ENCODE results near the gene SEC14L3. TPM values are rescaled to one million over a fixed set of nuclear protein-coding genes. Genes with fewer than 3 reads are reported as not detected.
"Not testable (repeated sequence)": the region's sequence is repeated elsewhere in the genome, so short reads cannot be mapped to it uniquely, and the experiment has no call there.

The SEC14L3 gene
- total RNA-seq, 1 donor from 2014 or later = not detected

DNA sequence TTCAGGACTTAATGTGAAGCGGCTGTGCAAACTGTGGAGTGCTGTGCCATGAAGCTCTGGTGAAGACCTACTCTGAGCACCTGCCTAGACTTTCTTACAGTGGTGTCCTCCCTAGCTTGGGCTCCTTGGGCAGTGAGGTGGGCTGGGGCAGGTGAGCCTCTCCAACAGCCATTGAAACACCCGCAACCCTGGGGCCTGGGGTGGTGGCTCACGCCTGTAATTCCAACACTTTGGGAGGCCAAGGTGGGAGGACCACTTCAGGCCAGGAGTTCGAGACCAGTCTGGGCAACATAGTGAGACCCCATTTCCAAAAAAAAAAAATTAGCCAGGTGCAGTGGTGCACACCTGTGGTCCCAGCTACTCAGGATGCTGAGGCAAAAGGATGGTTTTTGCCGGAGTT lies 14.3 kb upstream of the SEC14L3 start:
- DNase-seq (ENCODE audit: low read depth) = no peak

DNA sequence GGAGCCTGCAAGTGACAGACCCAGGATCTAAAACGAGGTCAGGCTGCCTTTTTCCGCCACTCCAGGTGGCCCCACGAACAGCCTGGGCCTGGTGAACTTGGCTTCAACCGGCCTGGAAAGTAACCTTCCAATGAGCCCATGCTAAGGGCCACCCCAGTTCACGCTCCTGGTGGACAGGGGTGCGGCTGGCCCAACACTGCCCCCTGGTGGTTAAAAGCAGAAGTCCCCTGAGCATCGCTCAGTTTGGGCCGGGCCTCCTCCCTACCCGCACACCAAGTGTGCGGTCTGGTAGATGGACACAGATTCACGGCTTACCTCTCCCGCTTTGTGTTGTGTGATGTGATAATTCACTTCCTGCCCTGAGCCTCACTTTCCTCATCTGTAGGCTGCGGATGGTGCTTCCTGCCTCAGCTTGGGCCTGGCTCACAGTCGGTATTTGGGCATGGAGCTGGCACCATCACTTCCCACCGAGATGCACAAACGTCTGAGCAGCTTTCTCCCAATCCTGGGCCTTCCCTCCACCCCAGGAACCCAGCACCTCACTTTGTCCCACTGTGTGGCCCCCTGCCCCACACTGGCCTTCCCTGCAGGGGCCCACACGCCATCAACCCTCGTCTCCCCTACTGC lies 13.7 kb upstream of the SEC14L3 start:
- DNase-seq (ENCODE audit: low read depth) = peak; percentile 13

DNA sequence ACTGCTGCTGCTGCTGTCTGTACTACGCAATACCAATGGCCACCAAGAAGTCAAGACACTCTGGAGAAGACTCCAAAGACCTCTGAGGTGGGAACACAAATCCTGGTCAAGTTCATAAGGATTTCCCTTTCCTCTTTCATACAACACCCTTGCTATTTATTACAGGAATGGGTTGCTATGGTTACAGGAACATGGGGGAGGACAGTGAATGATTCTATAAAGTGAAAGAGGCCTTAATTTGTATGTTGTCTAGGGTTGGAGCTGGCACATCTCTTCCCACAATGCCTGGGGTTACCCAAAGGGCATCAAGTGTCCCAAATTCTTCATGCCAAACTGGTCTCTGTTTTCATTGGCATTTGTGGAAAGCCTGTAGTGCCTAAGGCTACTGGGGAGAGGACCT lies 11.4 kb upstream of the SEC14L3 start:
- peak; percentile 12 for DNase-seq (ENCODE audit: low read depth)

DNA sequence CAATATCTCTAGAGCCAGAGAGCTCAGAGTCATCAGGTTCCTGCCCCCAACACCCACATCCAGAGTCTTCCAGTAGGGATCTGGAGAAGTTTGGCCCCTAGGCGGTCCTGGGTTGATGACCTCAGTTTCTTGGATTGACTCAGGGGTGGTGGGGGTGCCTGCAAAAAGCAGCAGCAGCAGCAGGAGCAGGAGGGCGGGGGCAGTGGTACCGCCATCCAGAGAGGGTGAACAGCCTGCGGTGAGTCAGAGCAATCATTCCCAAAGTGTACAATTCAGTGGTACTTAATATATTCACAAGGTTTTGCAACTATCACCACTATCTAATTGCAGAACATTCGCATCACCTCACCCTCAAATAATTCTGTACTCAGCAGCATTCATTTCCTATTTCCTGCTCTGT lies 9.9 kb upstream of the SEC14L3 start:
- peak; percentile 59 for DNase-seq (ENCODE audit: low read depth)

DNA sequence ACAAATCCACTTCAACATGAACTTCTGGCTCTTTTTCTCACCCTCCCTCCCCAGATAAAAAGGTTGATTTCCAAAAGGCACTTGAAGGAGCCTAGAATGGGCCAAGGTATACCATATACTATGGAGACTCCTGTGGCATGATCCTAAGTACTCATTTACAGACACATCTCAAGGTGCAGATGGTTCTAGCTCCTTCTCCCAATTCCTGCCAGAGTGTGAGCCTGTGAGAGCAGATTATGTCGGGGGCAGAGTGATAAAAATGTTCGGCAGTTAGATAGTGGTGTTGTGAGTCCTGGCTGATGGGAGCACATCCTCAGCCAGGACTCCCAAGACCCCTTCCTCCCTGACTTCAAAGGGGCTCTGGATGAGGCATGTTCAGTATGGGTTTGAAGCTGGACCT lies 8.2 kb upstream of the SEC14L3 start:
- DNase-seq (ENCODE audit: low read depth) = no peak

DNA sequence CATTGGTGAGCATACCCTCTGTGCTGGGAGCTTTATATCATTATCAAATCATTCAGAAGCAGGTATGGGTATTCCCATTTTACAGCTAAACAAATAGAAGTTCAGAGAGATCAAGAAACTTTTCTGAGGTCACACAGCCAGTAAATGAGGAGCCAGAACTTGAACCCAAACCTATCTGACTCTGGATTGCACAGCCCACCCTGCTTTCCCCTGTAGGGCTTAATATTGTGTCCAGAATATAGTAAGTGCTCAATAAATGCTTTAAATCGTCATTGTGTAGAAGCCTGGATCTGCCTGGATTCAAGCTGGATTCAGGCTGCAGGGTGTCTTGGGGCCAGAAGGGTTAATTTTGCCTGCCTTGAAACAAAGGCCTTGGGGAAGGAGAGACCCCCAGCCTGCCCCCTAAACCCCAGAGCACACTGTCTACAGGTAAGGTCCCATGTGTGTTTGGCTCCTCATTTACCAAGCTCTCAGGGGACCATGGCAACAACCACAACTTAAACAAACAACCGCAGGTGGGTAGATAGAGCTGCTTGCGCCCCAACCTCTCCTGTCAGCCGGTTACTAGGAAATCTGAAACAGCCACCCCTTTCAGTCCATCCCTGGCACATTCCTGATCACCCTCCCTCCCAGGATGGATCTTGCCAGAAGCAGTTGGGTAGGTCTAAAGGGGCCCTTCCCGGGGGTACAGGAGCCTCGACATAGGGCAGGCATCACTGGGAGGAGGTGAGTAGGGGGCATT lies 3.0 kb upstream of the SEC14L3 start:
- DNase-seq (ENCODE audit: low read depth) = no peak

DNA sequence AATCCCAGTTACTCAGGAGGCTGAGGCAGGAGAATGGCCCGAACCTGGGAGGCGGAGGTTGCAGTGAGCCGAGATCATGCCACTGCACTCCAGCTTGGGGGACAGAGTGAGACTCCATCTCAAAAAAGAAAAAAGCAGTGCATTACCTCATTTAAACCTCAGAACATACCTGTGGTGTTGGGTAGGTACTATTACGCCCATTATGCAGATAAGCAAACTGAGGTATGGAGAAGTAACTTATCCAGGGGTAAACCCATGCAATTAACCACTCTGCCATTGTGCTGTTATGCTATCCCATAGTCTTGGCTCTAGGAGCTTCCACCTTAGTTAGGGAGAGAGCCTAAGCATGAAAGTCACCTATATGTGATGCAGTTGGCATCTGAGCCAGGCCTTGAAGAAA lies 2.3 kb upstream of the SEC14L3 start:
- DNase-seq (ENCODE audit: low read depth) = no peak

DNA sequence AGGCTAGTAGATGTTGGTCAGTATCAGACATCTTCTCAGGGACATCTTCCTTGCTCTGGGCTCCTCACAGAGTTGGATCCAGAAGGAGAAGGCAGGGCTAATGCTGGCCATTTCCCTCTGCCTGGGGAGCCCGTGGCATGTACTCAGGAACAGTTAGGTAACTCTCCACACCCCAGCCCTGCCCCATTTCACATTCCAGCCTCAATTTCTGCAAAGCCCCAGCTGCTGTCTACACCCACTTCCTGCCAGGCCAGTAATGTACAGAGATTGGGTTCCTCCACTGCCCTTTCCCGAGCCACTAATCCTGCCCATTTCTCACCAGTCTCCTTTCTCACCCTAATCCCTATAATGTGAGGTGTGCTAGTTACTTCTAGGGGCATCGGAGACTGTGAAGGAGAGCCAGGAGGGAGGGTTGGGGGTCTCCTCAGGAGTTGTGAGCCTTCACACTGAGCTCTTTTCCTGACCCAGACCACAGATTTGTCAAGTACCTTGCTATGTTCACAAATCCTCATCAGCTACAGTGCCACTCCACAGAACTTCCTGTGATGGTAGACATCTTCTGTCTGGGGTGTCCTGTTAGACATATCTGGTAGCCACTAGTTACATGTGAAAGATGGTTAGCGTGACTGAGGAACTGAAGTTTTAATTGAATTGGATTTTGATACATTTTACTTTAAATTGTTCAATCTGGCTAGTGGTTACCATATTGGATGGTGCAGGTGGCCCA lies 1.3 kb upstream of the SEC14L3 start:
- no peak for DNase-seq (ENCODE audit: low read depth)

DNA sequence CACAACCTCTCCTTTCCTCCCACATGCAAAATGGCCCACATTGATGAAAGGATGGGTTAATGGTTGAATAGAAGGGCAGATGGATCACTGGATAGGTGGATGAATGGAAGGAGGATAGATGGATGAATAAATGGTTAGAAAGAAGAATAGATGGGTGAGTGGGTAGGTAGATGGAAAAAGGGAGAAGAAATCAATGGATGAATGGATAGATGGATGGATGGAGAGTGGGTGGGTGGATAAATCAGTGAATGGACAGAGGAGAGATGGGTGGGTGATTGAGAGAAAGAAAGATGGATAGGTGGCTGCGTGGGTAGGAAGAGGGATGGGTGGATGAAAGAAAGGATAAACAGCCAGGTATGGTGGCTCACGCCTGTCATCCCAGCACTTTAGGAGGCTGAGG lies 1.2 kb downstream of the SEC14L3 start:
- DNase-seq (ENCODE audit: low read depth) = no peak

DNA sequence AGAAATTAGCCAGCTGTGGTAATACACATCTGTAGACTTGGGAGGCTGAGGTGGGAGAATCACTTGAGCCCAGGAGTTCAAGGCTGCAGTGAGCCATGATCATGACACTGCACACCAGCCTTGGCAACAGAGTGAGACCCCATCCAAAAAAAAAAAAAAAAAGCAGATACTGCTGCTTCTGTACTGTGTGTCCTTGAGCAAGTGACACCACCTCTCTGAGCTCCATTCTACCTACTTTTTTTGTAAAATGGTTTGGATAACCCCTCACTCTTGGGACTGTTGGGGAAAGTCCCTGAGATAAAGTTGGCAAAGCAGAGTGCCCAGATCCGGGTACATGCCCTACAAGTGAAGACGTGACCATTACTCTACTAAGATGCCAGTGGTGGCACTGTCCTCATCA lies 2.7 kb downstream of the SEC14L3 start:
- no peak for DNase-seq (ENCODE audit: low read depth)

DNA sequence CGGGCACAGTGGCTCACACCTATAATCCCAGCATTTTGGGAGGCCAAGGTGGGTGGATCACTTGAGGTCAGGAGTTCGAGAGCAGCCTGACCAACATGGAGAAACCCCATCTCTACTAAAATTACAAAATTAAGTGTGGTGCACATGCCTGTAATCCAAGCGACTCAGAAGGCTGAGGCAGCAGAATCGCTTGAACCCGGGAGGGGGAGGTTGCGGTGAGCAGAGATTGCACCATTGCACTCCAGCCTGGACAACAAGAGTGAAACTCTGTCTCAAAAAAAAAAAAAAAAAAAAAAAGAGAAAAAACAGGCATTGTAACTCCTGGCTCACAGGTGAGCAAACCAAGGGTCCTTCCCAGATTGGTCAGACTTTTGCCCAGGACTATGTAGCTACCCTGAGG lies 11.3 kb downstream of the SEC14L3 start:
- not testable (repeated sequence) for DNase-seq (ENCODE audit: low read depth)

DNA sequence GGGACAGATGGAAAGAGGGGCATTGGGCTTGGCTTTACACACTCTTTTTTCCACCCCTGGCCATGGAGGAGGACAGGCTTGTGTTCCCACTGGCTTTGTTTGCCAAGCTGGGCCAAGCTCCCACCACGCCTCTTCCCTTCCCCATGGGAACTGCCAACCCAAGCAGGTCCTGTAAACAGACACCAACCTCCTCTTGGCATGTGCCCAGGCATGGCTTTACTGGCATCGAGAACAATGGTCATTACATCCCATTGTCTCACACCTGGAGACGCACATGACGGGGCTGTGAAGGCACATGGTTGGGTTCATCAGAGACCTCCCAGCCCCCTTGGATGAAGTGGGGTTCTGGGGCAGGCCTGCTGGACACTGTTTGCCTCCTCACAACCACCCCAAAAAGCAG lies 11.7 kb downstream of the SEC14L3 start:
- no peak for DNase-seq (ENCODE audit: low read depth)

DNA sequence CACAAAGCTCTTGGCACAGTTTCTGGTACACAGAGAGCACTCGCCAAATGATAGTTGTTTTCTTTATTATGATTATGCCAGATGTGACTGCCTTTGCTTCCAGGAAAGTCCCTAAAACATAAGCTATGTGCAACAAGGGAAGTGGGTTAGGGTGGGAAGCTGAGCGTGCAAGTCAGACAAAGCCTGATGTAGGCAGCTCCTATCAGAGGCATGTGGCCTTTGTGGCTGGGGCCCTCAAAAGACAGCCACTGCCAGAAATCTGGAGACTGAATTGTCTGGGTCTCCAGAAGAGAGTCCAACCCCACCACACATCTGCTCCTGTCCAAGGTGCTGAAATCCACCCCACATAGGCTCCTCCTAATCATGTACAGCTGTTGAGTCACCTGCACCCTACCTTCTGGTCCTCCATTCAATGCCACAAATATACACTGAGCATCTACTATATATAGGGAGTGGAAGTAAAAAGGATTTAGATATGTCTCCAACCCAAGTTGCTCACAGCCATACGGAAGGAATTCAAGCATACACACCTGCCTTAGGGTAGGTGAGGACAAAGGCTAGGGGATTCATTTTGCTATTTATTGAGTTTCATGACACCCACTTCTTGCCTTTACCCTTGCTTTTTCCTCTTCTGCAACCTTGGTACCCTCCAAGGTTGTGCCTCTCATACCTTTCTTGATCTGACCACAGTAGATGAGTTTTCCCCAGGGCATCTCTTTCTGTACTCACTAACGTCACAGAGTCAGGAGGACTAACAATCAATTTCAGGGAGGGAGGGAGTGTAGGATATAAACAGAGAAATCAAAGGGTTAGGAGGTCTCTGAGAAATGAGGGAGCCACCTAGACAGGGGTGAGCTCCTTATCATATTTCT lies 12.4 kb downstream of the SEC14L3 start:
- peak; percentile 36 for DNase-seq (ENCODE audit: low read depth)

DNA sequence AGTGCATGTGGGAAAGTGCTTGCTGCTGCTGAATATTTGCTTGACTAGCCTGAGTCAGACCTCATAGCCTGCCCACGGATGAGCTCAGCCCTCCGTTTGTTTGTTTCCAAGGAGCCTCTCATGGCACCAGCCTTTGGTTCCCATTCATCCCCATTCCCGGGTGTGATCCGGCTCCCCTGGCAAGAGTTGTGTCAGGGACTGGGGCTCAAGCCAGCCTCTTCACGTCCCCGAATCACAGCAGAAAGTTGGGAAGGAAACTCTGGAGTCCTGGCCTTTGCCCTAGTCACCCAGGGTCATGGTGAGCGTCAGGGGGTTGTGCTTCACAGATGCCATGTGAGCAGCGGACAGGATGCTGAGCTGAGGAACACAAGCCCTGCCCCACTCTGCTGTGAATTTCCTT lies 13.8 kb downstream of the SEC14L3 start:
- no peak for DNase-seq (ENCODE audit: low read depth)

DNA sequence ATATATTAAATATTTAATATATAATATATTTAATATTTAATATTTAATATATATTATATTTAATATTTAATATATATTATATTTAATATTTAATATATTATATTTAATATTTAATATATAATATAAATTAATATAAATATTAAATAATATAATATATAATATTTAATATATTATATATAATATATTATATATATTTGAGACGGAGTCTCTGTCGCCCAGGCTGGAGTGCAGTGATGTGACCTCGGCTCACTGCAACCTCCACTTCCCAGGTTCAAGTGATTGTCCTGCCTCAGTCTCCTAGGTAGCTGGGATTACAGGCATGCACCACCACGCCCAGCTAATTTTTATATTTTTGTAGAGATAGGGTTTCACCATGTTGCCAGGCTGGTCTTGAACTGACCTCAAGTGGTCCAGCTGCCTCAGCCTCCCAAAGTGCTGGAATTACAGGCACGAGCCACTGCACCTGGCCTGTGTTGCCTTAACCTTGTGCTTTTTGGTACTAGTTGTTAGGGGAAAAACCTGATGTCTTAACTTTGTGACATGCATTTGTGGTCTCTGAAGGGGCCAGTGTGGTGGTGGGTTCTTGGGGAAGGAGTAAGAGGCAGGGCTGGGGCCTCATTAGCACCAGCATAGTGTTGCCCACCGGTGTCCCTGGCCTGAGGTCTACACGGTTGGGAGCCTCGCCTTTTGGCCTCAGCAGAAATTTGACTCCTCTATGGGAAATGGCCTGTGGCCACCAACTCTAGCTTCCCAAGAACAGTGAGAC lies 16.6 kb downstream of the SEC14L3 start:
- DNase-seq (ENCODE audit: low read depth) = no peak

DNA sequence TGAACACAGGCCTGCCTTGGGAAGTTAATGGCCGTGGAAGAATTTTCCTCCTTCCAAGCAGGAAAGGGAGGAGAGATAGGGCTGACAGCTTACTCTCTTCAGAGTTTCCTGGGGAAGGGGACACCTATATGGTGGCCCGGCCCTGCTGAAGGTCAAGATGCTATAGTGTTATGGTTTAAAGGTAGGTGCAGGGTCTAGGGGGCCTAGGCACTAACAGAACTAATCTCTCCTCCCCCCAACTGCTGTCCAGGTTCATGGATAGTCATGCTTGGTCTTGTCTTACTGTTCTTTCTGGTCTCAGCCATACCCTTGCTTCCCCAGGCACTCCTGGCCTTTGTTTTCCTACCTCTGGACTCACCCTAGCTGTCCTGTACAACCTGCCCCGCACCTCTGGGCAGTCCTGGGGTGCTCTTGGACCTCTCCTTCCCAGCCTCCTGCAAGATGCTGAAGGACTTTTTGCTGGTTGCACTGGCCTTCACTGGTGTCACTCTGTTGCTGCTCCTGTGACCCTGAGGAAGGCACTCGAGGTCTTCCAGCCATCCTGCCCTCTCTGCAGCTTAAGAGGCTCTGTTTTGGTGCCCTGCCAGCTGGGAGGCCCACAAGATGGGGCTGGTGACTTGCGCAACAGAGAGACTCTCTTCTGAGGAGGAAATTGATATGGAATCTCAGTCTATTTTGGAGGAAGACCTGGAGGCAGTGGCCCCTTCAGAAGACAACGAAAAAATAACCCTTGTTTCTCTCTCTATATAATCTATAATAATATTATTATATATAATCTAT lies 17.9 kb downstream of the SEC14L3 start:
- DNase-seq (ENCODE audit: low read depth) = peak; percentile 30

DNA sequence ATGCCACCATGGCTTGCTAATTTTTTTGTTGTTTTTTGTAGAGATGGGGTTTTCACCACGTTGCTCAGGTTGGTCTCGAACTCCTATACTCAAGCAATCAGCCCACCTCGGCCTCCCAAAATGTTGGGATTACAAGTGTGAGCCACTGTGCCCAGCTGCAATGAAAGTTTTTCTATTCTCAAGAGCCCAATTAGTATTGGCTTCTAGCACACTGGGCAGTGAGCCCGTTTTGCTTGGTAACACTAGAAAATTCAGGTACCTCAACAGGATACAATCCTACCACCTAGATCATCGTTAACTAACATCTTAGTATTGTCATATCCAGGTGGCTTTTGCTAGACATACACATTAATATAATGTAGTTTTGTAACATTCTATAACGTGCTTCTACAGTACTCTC lies 19.0 kb downstream of the SEC14L3 start:
- no peak for DNase-seq (ENCODE audit: low read depth)

DNA sequence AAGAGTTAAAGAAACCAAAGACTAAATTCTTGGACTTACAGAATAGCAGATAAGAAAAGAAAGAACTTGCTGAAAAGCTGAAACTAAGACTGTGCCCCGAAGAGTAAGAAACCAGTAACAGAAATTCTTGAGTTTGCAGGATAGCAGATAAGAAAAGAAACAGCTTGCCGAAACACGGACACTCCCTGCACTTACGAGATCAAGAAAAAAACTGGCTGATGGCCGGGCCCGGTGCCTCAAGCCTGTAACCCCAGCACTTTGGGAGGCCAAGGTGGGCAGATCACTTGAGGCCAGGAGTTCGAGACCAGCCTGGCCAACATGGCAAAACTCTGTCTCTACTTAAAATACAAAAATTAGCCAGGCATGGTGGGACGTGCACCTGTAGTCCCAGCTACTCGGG lies 20.3 kb downstream of the SEC14L3 start:
- not testable (repeated sequence) for DNase-seq (ENCODE audit: low read depth)

DNA sequence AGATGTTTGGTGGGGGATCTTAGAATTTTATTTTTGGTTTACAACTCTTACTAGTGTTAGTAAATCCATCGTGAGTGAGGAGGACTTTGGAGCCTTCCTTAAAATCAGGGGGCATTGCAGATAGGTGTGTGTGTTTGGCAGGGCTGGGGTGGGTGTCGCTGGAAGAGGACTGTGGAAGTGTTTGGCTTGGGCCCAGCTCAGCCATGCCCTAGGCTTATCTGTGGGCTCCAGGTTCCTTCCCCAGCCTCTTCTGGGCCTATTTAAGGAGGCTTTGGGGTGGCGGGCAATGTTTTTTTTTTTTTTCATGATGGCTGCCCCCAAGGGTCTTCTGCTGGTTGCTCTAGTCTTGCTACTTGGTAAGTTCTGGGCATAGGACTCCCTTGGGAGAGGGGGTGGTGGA lies 24.2 kb downstream of the SEC14L3 start:
- no peak for DNase-seq (ENCODE audit: low read depth)

DNA sequence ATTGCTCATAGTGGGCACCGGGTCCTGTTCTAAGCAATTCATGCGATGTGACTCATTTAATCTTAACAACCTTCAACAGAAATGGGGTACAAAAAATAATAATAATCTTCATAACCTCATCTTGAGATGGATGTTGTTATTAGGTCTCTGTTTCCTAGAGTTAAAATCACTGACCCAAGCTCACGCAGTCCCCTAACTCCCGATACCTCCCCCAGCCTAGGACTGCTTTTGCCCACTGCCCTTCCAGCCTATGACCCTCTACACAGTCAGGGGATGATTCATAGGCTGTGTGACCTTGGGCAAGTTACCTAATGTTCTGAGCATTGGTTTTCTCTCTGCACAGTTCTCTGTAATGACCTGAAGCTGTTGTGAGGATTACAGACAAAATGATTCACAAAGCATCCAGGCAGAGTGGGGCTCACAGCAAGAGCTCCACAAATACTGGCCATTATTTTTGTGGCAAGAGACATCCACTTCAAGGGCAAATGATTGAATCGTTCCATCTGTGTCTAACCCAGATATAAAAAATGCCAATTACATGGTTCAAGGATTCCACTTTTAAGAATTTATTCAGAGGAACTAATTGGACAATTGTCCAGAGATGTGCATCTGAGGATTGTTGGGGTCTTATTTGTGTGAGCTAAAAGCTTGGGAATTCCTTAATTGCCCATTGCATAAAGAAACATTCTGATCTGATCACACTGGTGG lies 26.2 kb downstream of the SEC14L3 start:
- peak; percentile 38 for DNase-seq (ENCODE audit: low read depth)

Data from renal cortical epithelial cell (primary cell).